HG03571 (cell line): Measurements from ENCODE around the gene ATP8B3.

Experiments used
- ATAC-seq: cut with Tn5 transposase; IDR thresholded peaks from one replicate; pipeline ENCODE4 v1.9.1; 2021; ENCODE audit not compliant: unreplicated experiment

The ATP8B3 gene

GRCh38 chr19:1758959-1759903, 52.8 kb downstream of the ATP8B3 start:
- no peak for ATAC-seq

GRCh38 chr19:1758231-1758577, 53.9 kb downstream of the ATP8B3 start:
- ATAC-seq, result no peak

- ATAC-seq, result no peak
Measured at GRCh38 chr19:1757468-1758230, 54.4 kb downstream of the ATP8B3 start.

- no peak for ATAC-seq
Measured at GRCh38 chr19:1756705-1757465, 55.2 kb downstream of the ATP8B3 start.

- ATAC-seq, result no peak
Measured at GRCh38 chr19:1756264-1756663, 55.8 kb downstream of the ATP8B3 start.

- ATAC-seq, result no peak
Measured at GRCh38 chr19:1755467-1756171, 56.5 kb downstream of the ATP8B3 start.

- no peak for ATAC-seq
Measured at GRCh38 chr19:1754636-1755466, 57.2 kb downstream of the ATP8B3 start.

GRCh38 chr19:1754018-1754635, 57.9 kb downstream of the ATP8B3 start:
- ATAC-seq, result no peak

- no peak for ATAC-seq
Measured at GRCh38 chr19:1752757-1753728, 59.0 kb downstream of the ATP8B3 start, which contains the start of gene ONECUT3. ONECUT3 (plus strand) TSS chr19:1753506; CDS start chr19:1753663, 157 bp downstream.

- no peak for ATAC-seq
Measured at GRCh38 chr19:1752009-1752756, 59.9 kb downstream of the ATP8B3 start.

- ATAC-seq, result no peak
Measured at GRCh38 chr19:1751367-1752008, 60.6 kb downstream of the ATP8B3 start.

- no peak for ATAC-seq
Measured at GRCh38 chr19:1750343-1751021, 61.6 kb downstream of the ATP8B3 start.

- ATAC-seq, result no peak
Measured at GRCh38 chr19:1749373-1750342, 62.4 kb downstream of the ATP8B3 start.

GRCh38 chr19:1748873-1749341, 63.2 kb downstream of the ATP8B3 start:
- no peak for ATAC-seq
